HEK293T (cell line): ENCODE measurements around the gene GABBR2.

Experiments
- ARNT ChIP-seq: fragments of 450-650 bp; IDR thresholded peaks from 2 replicates; pipeline ENCODE4 v1.6.1; 2017; ENCODE audit warnings: mild to moderate bottlenecking
- BHLHE40 ChIP-seq: fragments of 450-650 bp; IDR thresholded peaks from 2 replicates; pipeline ENCODE4 v1.6.1; 2016; ENCODE audit warnings: mild to moderate bottlenecking, moderate library complexity, borderline replicate concordance
- FOXM1 ChIP-seq: fragments of 450-650 bp; IDR thresholded peaks from 2 replicates; pipeline ENCODE4 v1.6.1; 2017; ENCODE audit warnings: mild to moderate bottlenecking, borderline replicate concordance
- LEF1 ChIP-seq: fragments of 450-650 bp; IDR thresholded peaks from 2 replicates; pipeline ENCODE4 v1.6.1; 2017; ENCODE audit warnings: mild to moderate bottlenecking, borderline replicate concordance
- SUZ12 ChIP-seq: fragments of 450-650 bp; IDR thresholded peaks from 2 replicates; pipeline ENCODE4 v1.6.1; 2016; ENCODE audit warnings: mild to moderate bottlenecking
- ZNF384 ChIP-seq: fragments of 450-650 bp; IDR thresholded peaks from 2 replicates; pipeline ENCODE4 v1.6.1; 2016
- TF ChIP-seq, protein P1 (sequence below): fragments of 450-650 bp; IDR thresholded peaks from 2 replicates; pipeline ENCODE4 v1.6.1; 2016

DNA sequence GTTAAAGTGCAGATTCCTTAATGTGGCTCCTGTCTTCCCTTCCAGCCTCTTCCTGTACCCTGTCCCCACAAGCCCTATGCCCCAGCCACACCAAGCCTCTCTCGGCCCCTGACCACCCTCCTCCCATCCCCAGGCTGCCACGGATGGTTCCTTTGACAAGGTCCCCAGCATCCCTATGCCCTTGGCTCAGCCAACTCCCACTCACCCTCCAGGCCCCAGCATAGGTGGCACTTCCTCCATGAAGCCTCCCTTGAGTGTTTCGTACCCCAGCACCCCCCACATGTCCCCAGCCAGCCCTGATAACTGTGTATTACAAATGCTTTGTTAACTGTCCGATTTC lies 337.8 kb downstream of the GABBR2 start:
- TF ChIP-seq BHLHE40: no peak
- TF ChIP-seq FOXM1: no peak
- TF ChIP-seq SUZ12: no peak
- no peak for TF ChIP-seq ZNF384
- no peak for TF ChIP-seq ARNT
- no peak for TF ChIP-seq LEF1
- TF ChIP-seq, protein P1, sequence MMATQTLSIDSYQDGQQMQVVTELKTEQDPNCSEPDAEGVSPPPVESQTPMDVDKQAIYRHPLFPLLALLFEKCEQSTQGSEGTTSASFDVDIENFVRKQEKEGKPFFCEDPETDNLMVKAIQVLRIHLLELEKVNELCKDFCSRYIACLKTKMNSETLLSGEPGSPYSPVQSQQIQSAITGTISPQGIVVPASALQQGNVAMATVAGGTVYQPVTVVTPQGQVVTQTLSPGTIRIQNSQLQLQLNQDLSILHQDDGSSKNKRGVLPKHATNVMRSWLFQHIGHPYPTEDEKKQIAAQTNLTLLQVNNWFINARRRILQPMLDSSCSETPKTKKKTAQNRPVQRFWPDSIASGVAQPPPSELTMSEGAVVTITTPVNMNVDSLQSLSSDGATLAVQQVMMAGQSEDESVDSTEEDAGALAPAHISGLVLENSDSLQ: no peak
